NB4 (cell line): ENCODE measurements around the gene MTHFSD.

Source experiments
- DNase-seq: peaks from one replicate; pipeline ENCODE4 v3.0.0; 2010; ENCODE audit warnings: low read depth
- H3K4me3 ChIP-seq: one replicate; pipeline ENCODE4 v1.5.1; 2011; ENCODE audit warnings: mild to moderate bottlenecking, low read depth, low read length, moderate library complexity
- CTCF ChIP-seq: IDR thresholded peaks from one replicate; pipeline ENCODE4 v1.5.1; 2012; ENCODE audit warnings: low read depth, low read length
- MAX ChIP-seq: IDR thresholded peaks from 2 replicates; pipeline ENCODE4 v1.6.1; 2011; ENCODE audit warnings: low read depth, low read length
- MYC ChIP-seq: IDR thresholded peaks from 2 replicates; pipeline ENCODE4 v1.6.1; 2011; ENCODE audit warnings: low read depth, low read length
- POLR2A ChIP-seq: IDR thresholded peaks from 2 replicates; pipeline ENCODE4 v1.6.1; 2011; ENCODE audit warnings: mild to moderate bottlenecking; ENCODE audit not compliant: insufficient read length; ENCODE audit errors: extremely low read depth

The MTHFSD gene

GRCh38 chr16:86545954-86546637, 8.9 kb downstream of the MTHFSD start:
- no peak for TF ChIP-seq CTCF
- H3K4me3 ChIP-seq, result no peak overlapping the region
- DNase-seq, result no peak

GRCh38 chr16:86545481-86545880, 9.6 kb downstream of the MTHFSD start:
- no peak for TF ChIP-seq POLR2A
- TF ChIP-seq MAX, result no peak
- no peak overlapping the region for H3K4me3 ChIP-seq
- no peak for DNase-seq

- no peak overlapping the region for H3K4me3 ChIP-seq
- TF ChIP-seq MAX, result no peak
- no peak for TF ChIP-seq CTCF
- TF ChIP-seq MYC, result no peak
- no peak for TF ChIP-seq POLR2A
- DNase-seq, result no peak
Observed at GRCh38 chr16:86542756-86543750, 12.0 kb downstream of the MTHFSD start.

- H3K4me3 ChIP-seq, result no peak overlapping the region
- DNase-seq, result no peak
- TF ChIP-seq MYC (no peak), MAX (no peak), CTCF (no peak), POLR2A (no peak)
Observed at GRCh38 chr16:86541560-86541959, 13.5 kb downstream of the MTHFSD start.

- no peak for DNase-seq
- no peak overlapping the region for H3K4me3 ChIP-seq
- TF ChIP-seq MYC (no peak), POLR2A (no peak), CTCF (no peak), MAX (no peak)
Observed at GRCh38 chr16:86540894-86541293, 14.1 kb downstream of the MTHFSD start.

- DNase-seq, result no peak
- TF ChIP-seq MYC (no peak), MAX (no peak), CTCF (no peak), POLR2A (no peak)
- no peak overlapping the region for H3K4me3 ChIP-seq
Observed at GRCh38 chr16:86538196-86538780, 16.7 kb downstream of the MTHFSD start.
